H1 (cell line): ENCODE data around the gene NOC3L. TPM values are rescaled to one million over a fixed set of nuclear protein-coding genes. Genes with fewer than 3 reads are reported as not detected.

Experiments
- CTCF ChIA-PET: fragments of 300-600 bp; sonication (Branson Sonifier 250); formaldehyde crosslinking; loops from one replicate; lab custom pipeline; 2021; ENCODE audit not compliant: partially characterized antibody; lab: Charles Lee
- POLR2A ChIA-PET: fragments of 300-600 bp; sonication (Branson Sonifier 250); formaldehyde crosslinking; loops from one replicate; lab custom pipeline; 2021; ENCODE audit warnings: inconsistent platforms; ENCODE audit not compliant: partially characterized antibody; lab: Charles Lee
- DNase-seq, 2 experiments: peaks; one replicate each; pipeline versions ENCODE4 v3.0.0 to v3.0.0-alpha.2; 2010 to 2022; ENCODE audit warnings: low spot score in 2 of 2, low read depth in 1 of 2, mixed read lengths in 1 of 2
- FAIRE-seq: peaks from 2 replicates; lab custom pipeline; 2011; peaks lifted over from hg19 to GRCh38; lab: Jason Lieb, UNC
- H2AFZ ChIP-seq: 2 replicates; pipeline ENCODE4 v1.8.1; 2012; ENCODE audit warnings: low read length, inconsistent platforms
- H2AK5ac ChIP-seq: 2 replicates; pipeline ENCODE4 v1.6.1; 2013; ENCODE audit warnings: low read depth, low read length
- H2BK120ac ChIP-seq: replicated peaks from 2 replicates; pipeline ENCODE3; 2013; ENCODE audit warnings: low read depth, low read length, inconsistent platforms
- H2BK12ac ChIP-seq: 2 replicates; pipeline ENCODE4 v1.6.1; 2013; ENCODE audit warnings: low read depth, low read length
- H2BK15ac ChIP-seq: 2 replicates; pipeline ENCODE4 v1.6.1; 2013; ENCODE audit warnings: low read length
- H2BK20ac ChIP-seq: 2 replicates; pipeline ENCODE4 v1.6.1; 2013; ENCODE audit warnings: low read length
- H2BK5ac ChIP-seq: 2 replicates; pipeline ENCODE4 v1.6.1; 2013; ENCODE audit warnings: low read depth, low read length
- H3K14ac ChIP-seq: 2 replicates; pipeline ENCODE4 v1.6.1; 2013; ENCODE audit warnings: inconsistent platforms; ENCODE audit not compliant: insufficient read length
- H3K18ac ChIP-seq: 2 replicates; pipeline ENCODE4 v1.6.1; 2013; ENCODE audit warnings: low read length; ENCODE audit errors: extremely low read depth
- H3K23ac ChIP-seq: 2 replicates; pipeline ENCODE4 v1.6.1; 2013; ENCODE audit warnings: inconsistent platforms; ENCODE audit not compliant: insufficient read length
- H3K23me2 ChIP-seq: 2 replicates; pipeline ENCODE4 v1.6.1; 2013; ENCODE audit warnings: low read depth, low read length
- H3K27ac ChIP-seq: 2 replicates; pipeline ENCODE4 v1.6.1; 2011; ENCODE audit warnings: low read depth, low read length, inconsistent platforms
- H3K27me3 ChIP-seq, 4 experiments: replicated peaks in 1 of 4; 1 replicate in 1 of 4; 2 replicates in 3 of 4; pipeline versions ENCODE4 v1.6.1 to v1.8.1; 2011 to 2013; ENCODE audit warnings: low read length in 3 of 4, mild to moderate bottlenecking in 3 of 4, inconsistent platforms in 2 of 4, mixed read lengths in 2 of 4, moderate library complexity in 1 of 4; ENCODE audit not compliant: control insufficient read depth in 3 of 4, insufficient read depth in 3 of 4; ENCODE audit errors: extremely low read depth in 1 of 4
- H3K36me3 ChIP-seq, 4 experiments: 2 replicates each; pipeline versions ENCODE4 v1.6.1 to v1.8.1; 2011 to 2013; ENCODE audit warnings: mild to moderate bottlenecking in 4 of 4, low read length in 3 of 4, moderate library complexity in 2 of 4, control low read depth in 1 of 4, inconsistent platforms in 1 of 4; ENCODE audit not compliant: insufficient read depth in 4 of 4, control insufficient read depth in 2 of 4
- H3K4ac ChIP-seq: replicated peaks from 2 replicates; pipeline ENCODE3; 2013; ENCODE audit warnings: low read length, low read depth, mixed read lengths, inconsistent platforms; ENCODE audit not compliant: insufficient read length
- H3K4me1 ChIP-seq, 4 experiments: replicated peaks in 1 of 4; 1 replicate in 1 of 4; 2 replicates in 3 of 4; pipeline versions ENCODE4 v1.6.1 to v1.8.1; 2011 to 2013; ENCODE audit warnings: low read length in 3 of 4, inconsistent platforms in 2 of 4, mixed read lengths in 1 of 4; ENCODE audit not compliant: insufficient read depth in 4 of 4, control insufficient read depth in 3 of 4
- H3K4me2 ChIP-seq, 2 experiments: 2 replicates each; pipeline versions ENCODE4 v1.6.1 to v1.8.1; 2011 to 2013; ENCODE audit warnings: low read depth in 2 of 2, low read length in 2 of 2, control low read depth in 1 of 2, inconsistent platforms in 1 of 2, mild to moderate bottlenecking in 1 of 2; ENCODE audit not compliant: insufficient read depth in 1 of 2
- H3K4me3 ChIP-seq, 4 experiments: fragments of 200-600, 300-600 bp in 1 of 4; sonication (generic), shearing (Covaris generic), sonication (Bioruptor Twin) in 1 of 4; 2 replicates each; pipeline versions ENCODE4 v1.5.1 to v1.8.1; 2011 to 2016; ENCODE audit warnings: low read length in 4 of 4, low read depth in 3 of 4, control low read depth in 2 of 4, inconsistent platforms in 2 of 4, mild to moderate bottlenecking in 2 of 4, mixed read lengths in 1 of 4, moderate library complexity in 1 of 4; ENCODE audit not compliant: insufficient read depth in 2 of 4; ENCODE audit errors: extremely low read depth in 1 of 4
- H3K56ac ChIP-seq: replicated peaks from 2 replicates; pipeline ENCODE3; 2013; ENCODE audit warnings: low read depth, mild to moderate bottlenecking, mixed read lengths, low read length, inconsistent platforms; ENCODE audit not compliant: insufficient read length
- H3K79me1 ChIP-seq: 2 replicates; pipeline ENCODE4 v1.6.1; 2013; ENCODE audit warnings: low read depth, low read length, control low read depth
- H3K79me2 ChIP-seq, 2 experiments: 2 replicates each; pipeline versions ENCODE4 v1.6.1 to v1.8.1; 2012 to 2013; ENCODE audit warnings: low read length in 2 of 2, mild to moderate bottlenecking in 2 of 2, inconsistent platforms in 1 of 2; ENCODE audit not compliant: insufficient read depth in 2 of 2, control insufficient read depth in 1 of 2
- H3K9ac ChIP-seq, 4 experiments: replicated peaks in 1 of 4; 1 replicate in 1 of 4; 2 replicates in 3 of 4; pipeline versions ENCODE4 v1.6.1 to v1.8.1; 2011 to 2013; ENCODE audit warnings: low read depth in 3 of 4, low read length in 3 of 4, control low read depth in 2 of 4, mild to moderate bottlenecking in 2 of 4, moderate library complexity in 2 of 4, inconsistent platforms in 1 of 4; ENCODE audit errors: extremely low read depth in 1 of 4
- H3K9me3 ChIP-seq, 2 experiments: 2 replicates each; pipeline versions ENCODE4 v1.6.1 to v1.8.1; 2012 to 2013; ENCODE audit warnings: mild to moderate bottlenecking in 2 of 2, moderate library complexity in 2 of 2, control low read depth in 1 of 2, inconsistent platforms in 1 of 2, low read depth in 1 of 2, low read length in 1 of 2, mixed read lengths in 1 of 2; ENCODE audit not compliant: insufficient read depth in 2 of 2
- H4K20me1 ChIP-seq, 2 experiments: replicated peaks in 1 of 2; 2 replicates each; pipeline versions ENCODE3 to v1.8.1; 2011 to 2013; ENCODE audit warnings: inconsistent platforms in 2 of 2, low read length in 2 of 2, mild to moderate bottlenecking in 1 of 2; ENCODE audit not compliant: insufficient read depth in 2 of 2, control insufficient read depth in 1 of 2
- H4K5ac ChIP-seq: 2 replicates; pipeline ENCODE4 v1.6.1; 2013; ENCODE audit warnings: low read length, low read depth, mixed read lengths, inconsistent platforms; ENCODE audit not compliant: insufficient read length
- H4K8ac ChIP-seq: 2 replicates; pipeline ENCODE4 v1.8.0; 2013; ENCODE audit warnings: mild to moderate bottlenecking, moderate library complexity, low read length, inconsistent platforms; ENCODE audit not compliant: insufficient read depth; ENCODE audit errors: extremely low read depth
- H4K91ac ChIP-seq: replicated peaks from 2 replicates; pipeline ENCODE3; 2013; ENCODE audit warnings: low read length, mixed read lengths, inconsistent platforms; ENCODE audit not compliant: insufficient read length
- CBX5 ChIP-seq: fragments of 300-800, 300-1000 bp; sonication (generic); IDR thresholded peaks from 2 replicates; pipeline ENCODE4 v1.7.1; 2016; ENCODE audit warnings: antibody characterized with exemption, low read length, low read depth
- CEBPB ChIP-seq: IDR thresholded peaks from 2 replicates; pipeline ENCODE4 v1.6.1; 2012; ENCODE audit warnings: low read depth, low read length
- EGR1 ChIP-seq: IDR thresholded peaks from 2 replicates; pipeline ENCODE4 v1.6.1; 2011; ENCODE audit warnings: low read depth, low read length, borderline replicate concordance
- GTF2F1 ChIP-seq: IDR thresholded peaks from 2 replicates; pipeline ENCODE4 v1.6.1; 2012; ENCODE audit warnings: low read depth, low read length, improper control_type of control experiment, borderline replicate concordance
- MAFK ChIP-seq: IDR thresholded peaks from 2 replicates; pipeline ENCODE4 v1.6.1; 2012; ENCODE audit warnings: low read depth, mild to moderate bottlenecking, improper control_type of control experiment, low read length
- NRF1 ChIP-seq: IDR thresholded peaks from 2 replicates; pipeline ENCODE4 v1.6.1; 2011; ENCODE audit warnings: mild to moderate bottlenecking, low read depth, low read length, improper control_type of control experiment
- POU5F1 ChIP-seq: IDR thresholded peaks from 2 replicates; pipeline ENCODE4 v1.6.1; 2011; ENCODE audit warnings: low read depth, mild to moderate bottlenecking, low read length, moderate library complexity
- RFX5 ChIP-seq: IDR thresholded peaks from 2 replicates; pipeline ENCODE4 v1.6.1; 2011; ENCODE audit warnings: low read depth, low read length, improper control_type of control experiment, borderline replicate concordance
- RXRA ChIP-seq: IDR thresholded peaks from 2 replicates; pipeline ENCODE4 v1.6.1; 2011; ENCODE audit warnings: low read depth, mild to moderate bottlenecking, low read length, moderate library complexity; ENCODE audit not compliant: insufficient read depth
- SIN3A ChIP-seq, 2 experiments: IDR thresholded peaks in 1 of 2; conservative IDR thresholded peaks in 1 of 2; 2 replicates each; pipeline ENCODE4 v1.6.1; 2011 to 2012; ENCODE audit warnings: low read length in 2 of 2, improper control_type of control experiment in 1 of 2, low read depth in 1 of 2, mild to moderate bottlenecking in 1 of 2
- SIRT6 ChIP-seq: IDR thresholded peaks from one replicate; pipeline ENCODE4 v1.7.1; 2012; ENCODE audit warnings: low read length, inconsistent platforms
- TAF1 ChIP-seq: IDR thresholded peaks from 2 replicates; pipeline ENCODE4 v1.6.1; 2011; ENCODE audit warnings: mild to moderate bottlenecking, low read depth, low read length
- TEAD4 ChIP-seq: IDR thresholded peaks from 2 replicates; pipeline ENCODE4 v1.6.1; 2012; ENCODE audit warnings: low read depth, low read length, inconsistent platforms, mixed read lengths
- WGBS, 2 experiments: shearing (Covaris generic) in 1 of 2; methylation state at CpG; one replicate each; pipeline versions ENCODE4 v1.1.6 to v1.1.7; 2013 to 2015; ENCODE audit warnings: low lambda C conversion rate in 2 of 2, mixed read lengths in 2 of 2, inconsistent platforms in 1 of 2, low coverage in 1 of 2, missing lambda C conversion rate in 1 of 2; ENCODE audit not compliant: insufficient replicate concordance in 2 of 2, insufficient coverage in 1 of 2, insufficient read length in 1 of 2; ENCODE audit errors: extremely low coverage in 1 of 2, missing lambda C conversion rate in 1 of 2; 5-methylcytosine and 5-hydroxymethylcytosine counted together
- polyA plus RNA-seq, 7 experiments: library from polyadenylated mRNA; depleted of rRNA in 3 of 7; stranded (reverse) in 5 of 7; unstranded in 2 of 7; fragments of >200 nt in 5 of 7; fragments of 200-250 nt in 2 of 7; gene quantifications; 1 replicate in 5 of 7; 2 replicates in 1 of 7; 4 replicates in 1 of 7; pipeline versions ENCODE4 v1.2.1 to v1.2.3, GENCODE V29; 2011 to 2013; ENCODE audit warnings: missing spikeins in 2 of 7, mixed read lengths in 2 of 7
- total RNA-seq: library from RNA; stranded (reverse); fragmentation: NEBNext Ultra II Directional; extraction: Animal tissue kit (Norgen Biotek cat#: 25700); gene quantifications from 2 replicates; pipeline ENCODE4 v1.2.1, GENCODE V29; 2021
- TF ChIP-seq, protein P1 (sequence below): IDR thresholded peaks from 2 replicates; pipeline ENCODE4 v1.6.1; 2012; ENCODE audit warnings: inconsistent platforms

The NOC3L gene
- total and polyA plus RNA-seq, 2 of the 8 experiments (the other 6 are each of a cell fraction or from before 2014, with no cell fraction given): 7.1 to 39.1 TPM

DNA sequence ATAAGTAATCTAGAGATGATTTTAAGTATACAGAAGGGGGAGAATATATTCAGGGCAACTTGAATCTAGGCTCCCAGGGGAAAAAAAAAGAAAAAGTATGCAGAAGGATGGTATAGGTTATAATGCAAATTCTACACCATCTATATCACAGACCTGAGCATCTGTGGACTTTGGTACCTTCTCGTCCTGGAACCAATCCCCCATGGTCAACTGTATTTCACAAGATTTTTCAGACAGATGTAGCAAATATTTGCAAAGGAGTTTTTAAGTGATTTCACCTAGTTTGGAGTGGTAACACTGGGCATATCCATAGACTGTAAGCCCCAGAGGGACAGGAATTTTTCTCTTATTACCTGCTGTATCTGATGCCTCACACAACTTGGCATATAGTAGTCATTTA, 58.8 kb downstream of the NOC3L start:
- Histone ChIP-seq H3K4ac (no peak overlapping the region), H4K5ac (no peak overlapping the region), H2BK5ac (no peak overlapping the region), H2BK15ac (no peak overlapping the region), H3K9ac (no peak overlapping the region), H2AK5ac (no peak overlapping the region), H3K23ac (no peak overlapping the region), H3K27ac (no peak overlapping the region), H3K4me3 (no peak overlapping the region), H3K4me1 (no peaks in the 10 kb centered on the region), H3K4me2 (no peak overlapping the region), H4K20me1 (no peaks in the 10 kb centered on the region), H2BK20ac (no peak overlapping the region), H3K79me1 (no peaks in the 10 kb centered on the region), H3K14ac (no peak overlapping the region), H3K23me2 (no peaks in the 10 kb centered on the region), H4K8ac (no peak overlapping the region), H3K36me3 (no peaks in the 10 kb centered on the region), H2AFZ (no peak overlapping the region), H2BK12ac (no peak overlapping the region), H3K56ac (no peak overlapping the region), H2BK120ac (no peak overlapping the region), H3K79me2 (no peaks in the 10 kb centered on the region), H3K18ac (no peak overlapping the region), H3K27me3 (no peaks in the 10 kb centered on the region), H4K91ac (no peak overlapping the region), H3K9me3 (no peaks in the 10 kb centered on the region)
- no peak for DNase-seq
- TF ChIP-seq, protein P1, sequence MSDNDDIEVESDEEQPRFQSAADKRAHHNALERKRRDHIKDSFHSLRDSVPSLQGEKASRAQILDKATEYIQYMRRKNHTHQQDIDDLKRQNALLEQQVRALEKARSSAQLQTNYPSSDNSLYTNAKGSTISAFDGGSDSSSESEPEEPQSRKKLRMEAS: no peak
- TF ChIP-seq CBX5: no peak
- no peak for TF ChIP-seq POU5F1
- no peak for TF ChIP-seq RXRA
- TF ChIP-seq CEBPB: no peak
- no peak for TF ChIP-seq TAF1
- no peak for TF ChIP-seq SIRT6
- no peak for TF ChIP-seq GTF2F1
- no peak for TF ChIP-seq NRF1
- no peak for TF ChIP-seq EGR1
- no peak for TF ChIP-seq RFX5
- no peak for TF ChIP-seq MAFK
- TF ChIP-seq TEAD4: no peak
- no peak for TF ChIP-seq SIN3A (conservative IDR thresholded peaks at IDR 0.05 in 1 of 2, IDR thresholded peaks at IDR 0.05 in 1 of 2; ENCODE audit: low read depth in 1 of 2, low read length in 2 of 2)
- 87% methylated on average over 1 of the region's 1 CpG; no CpG with 5 or more reads in 1 of the 2 experiments for WGBS, 2 experiments
- CTCF ChIA-PET: interaction anchor here (0.9 to 1.5 kb wide), 4 partner anchors 11 to 25 kb away, joined by 3 to 7 read pairs (median 4); no protein-coding TSS in a partner anchor
- FAIRE-seq: no peak
- POLR2A ChIA-PET: no interaction called here
